ENCODE data around the gene TNNI2.
"Not testable (repeated sequence)": the region's sequence is repeated elsewhere in the genome, so short reads cannot be mapped to it uniquely, and the experiment has no call there.

TNNI2 gene

GRCh38 chr11:1862588-1863351, 24.0 kb downstream of the TNNI2 start:
- DNase-seq (ENCODE audit: low read depth): no peak

- no peak for DNase-seq (ENCODE audit: low read depth)
Observed at GRCh38 chr11:1863352-1864216, 24.8 kb downstream of the TNNI2 start.

GRCh38 chr11:1864231-1864630, 25.4 kb downstream of the TNNI2 start:
- no peak for DNase-seq (ENCODE audit: low read depth)

GRCh38 chr11:1864831-1865665, 26.3 kb downstream of the TNNI2 start:
- no peak for DNase-seq (ENCODE audit: low read depth)

- DNase-seq (ENCODE audit: low read depth): no peak
Observed at GRCh38 chr11:1866226-1866625, 27.4 kb downstream of the TNNI2 start.

- no peak for DNase-seq (ENCODE audit: low read depth)
Observed at GRCh38 chr11:1866776-1867175, 28.0 kb downstream of the TNNI2 start.

GRCh38 chr11:1867381-1867780, 28.6 kb downstream of the TNNI2 start:
- no peak for DNase-seq (ENCODE audit: low read depth)

GRCh38 chr11:1868056-1868635, 29.4 kb downstream of the TNNI2 start:
- no peak for DNase-seq (ENCODE audit: low read depth)

GRCh38 chr11:1868636-1869291, 30.0 kb downstream of the TNNI2 start:
- DNase-seq (ENCODE audit: low read depth): no peak

GRCh38 chr11:1869427-1870325, 30.9 kb downstream of the TNNI2 start:
- no peak for DNase-seq (ENCODE audit: low read depth)

GRCh38 chr11:1870326-1870696, 31.5 kb downstream of the TNNI2 start:
- DNase-seq (ENCODE audit: low read depth): no peak

GRCh38 chr11:1870721-1871466, 32.1 kb downstream of the TNNI2 start:
- DNase-seq (ENCODE audit: low read depth): peak; percentile 34

- DNase-seq (ENCODE audit: low read depth): no peak
Observed at GRCh38 chr11:1871531-1871930, 32.8 kb downstream of the TNNI2 start.

GRCh38 chr11:1872267-1872985, 33.6 kb downstream of the TNNI2 start:
- no peak for DNase-seq (ENCODE audit: low read depth)

- no peak for DNase-seq (ENCODE audit: low read depth)
Observed at GRCh38 chr11:1873048-1873812, 34.4 kb downstream of the TNNI2 start.

- DNase-seq (ENCODE audit: low read depth): not testable (repeated sequence)
Observed at GRCh38 chr11:1873813-1874150, 35.0 kb downstream of the TNNI2 start.

GRCh38 chr11:1874441-1875092, 35.8 kb downstream of the TNNI2 start:
- not testable (repeated sequence) for DNase-seq (ENCODE audit: low read depth)
